Sciatic nerve (tissue), 2 donors: Measurements from ENCODE around the gene SLC25A2. TPM values are rescaled to one million over a fixed set of nuclear protein-coding genes. Genes with fewer than 3 reads are reported as not detected.
A peak's percentile ranks its signal among the peaks of the same experiment; 100 is the strongest.
"Not testable (repeated sequence)": the region's sequence is repeated elsewhere in the genome, so short reads cannot be mapped to it uniquely, and the experiment has no call there.

ENCODE experiments used
- ATAC-seq: fragments of 200-7000 bp; cut with Tn5 transposase; one replicate; pipeline ENCODE4 v1.9.1; 2020; ENCODE audit warnings: mild to moderate bottlenecking, moderate library complexity
- DNase-seq: peaks from one replicate; pipeline ENCODE4 v3.0.0-alpha.2; 2020; ENCODE audit warnings: low spot score
- intact Hi-C: fragments of 100-400 bp; cut with DNase I; formaldehyde crosslinking; loops from one replicate; pipeline ENCODE4 v1.14.2; 2022
- total RNA-seq: library from RNA; stranded (reverse); fragmentation: NEBNext Ultra II Directional; extraction: Animal tissue kit (Norgen Biotek cat#: 25700); gene quantifications from one replicate; pipeline ENCODE4 v1.2.1, GENCODE V29; 2021
- donor health status: DM: no; HTN: no; CAD: no.
- donor health status: DM: no; HTN: no; CAD: no.

Gene SLC25A2
- total RNA-seq = 1.4 TPM

DNA sequence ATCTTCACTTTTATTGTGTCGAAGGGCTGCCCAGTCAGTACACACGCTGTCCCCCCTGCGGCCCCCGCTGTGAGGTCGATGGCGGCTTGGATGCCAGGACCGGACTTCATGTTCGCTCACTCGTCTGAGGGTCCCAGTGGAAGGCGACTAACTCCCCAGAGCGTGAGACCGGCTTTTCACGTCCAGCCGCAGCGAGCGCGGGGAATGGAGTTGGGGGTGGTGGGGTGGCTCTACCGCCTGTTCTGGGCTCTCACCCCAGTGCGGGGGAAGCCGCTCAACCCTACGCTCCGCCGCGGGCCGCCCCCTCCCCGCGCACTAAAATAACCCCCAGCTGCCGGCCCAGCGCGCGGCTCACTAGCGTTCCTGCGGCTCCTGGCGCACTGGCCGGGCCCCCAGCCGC lies at the start of gene SLC25A2:
Gene SLC25A2 (minus strand): TSS at position 294 of the 400 bp plus-strand sequence. CDS start 184 bp downstream, at position 110.
- intact Hi-C loops = no loop called here
- DNase-seq = no peak
- no peak for ATAC-seq

DNA sequence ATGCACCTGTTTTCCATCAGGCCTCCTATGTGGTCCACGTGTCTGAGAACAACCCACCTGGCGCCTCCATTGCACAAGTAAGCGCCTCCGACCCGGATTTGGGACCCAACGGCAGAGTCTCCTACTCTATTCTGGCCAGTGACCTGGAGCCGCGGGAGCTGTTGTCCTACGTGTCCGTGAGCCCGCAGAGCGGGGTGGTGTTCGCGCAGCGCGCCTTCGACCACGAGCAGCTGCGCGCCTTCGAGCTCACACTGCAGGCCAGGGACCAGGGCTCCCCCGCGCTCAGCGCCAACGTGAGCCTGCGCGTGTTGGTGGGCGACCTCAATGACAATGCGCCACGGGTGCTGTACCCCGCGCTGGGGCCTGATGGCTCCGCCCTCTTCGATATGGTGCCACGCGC lies 47.7 kb upstream of the SLC25A2 start:
- ATAC-seq (no peak), DNase-seq (no peak)
- intact Hi-C loops = no loop called here

DNA sequence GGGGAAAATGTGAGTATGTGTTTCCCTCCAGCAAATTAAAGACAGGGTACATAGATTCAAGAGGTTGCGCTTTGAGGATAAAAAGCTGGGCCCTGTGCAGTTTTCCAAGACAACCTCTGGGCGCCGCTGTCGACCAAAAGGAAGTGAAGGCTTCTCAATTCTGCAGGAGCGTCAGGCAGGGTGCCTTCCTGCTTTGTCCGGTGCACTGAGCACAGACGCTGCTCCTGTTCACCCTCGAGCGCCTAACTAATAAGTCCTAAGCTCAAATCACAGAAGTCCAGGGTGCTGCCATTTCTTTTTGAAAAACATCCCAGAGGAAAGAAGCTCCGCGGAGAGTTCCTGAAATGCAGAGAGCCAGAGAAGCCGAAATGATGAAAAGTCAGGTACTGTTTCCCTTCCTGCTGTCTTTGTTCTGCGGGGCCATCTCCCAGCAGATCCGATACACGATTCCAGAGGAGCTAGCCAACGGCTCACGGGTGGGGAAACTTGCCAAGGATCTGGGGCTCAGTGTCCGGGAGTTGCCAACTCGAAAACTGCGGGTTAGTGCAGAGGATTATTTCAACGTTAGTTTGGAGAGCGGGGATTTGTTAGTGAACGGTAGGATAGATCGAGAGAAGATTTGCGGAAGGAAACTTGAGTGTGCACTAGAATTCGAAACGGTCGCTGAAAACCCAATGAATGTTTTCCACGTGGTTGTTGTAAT lies 46.2 kb upstream of the SLC25A2 start, which contains the start of gene PCDHGB1:
Gene PCDHGB1 (plus strand): TSS at position 183 of the 703 bp plus-strand sequence. CDS start 162 bp downstream, at position 345.
- no peak for DNase-seq
- intact Hi-C loops = no loop called here
- no peak for ATAC-seq

DNA sequence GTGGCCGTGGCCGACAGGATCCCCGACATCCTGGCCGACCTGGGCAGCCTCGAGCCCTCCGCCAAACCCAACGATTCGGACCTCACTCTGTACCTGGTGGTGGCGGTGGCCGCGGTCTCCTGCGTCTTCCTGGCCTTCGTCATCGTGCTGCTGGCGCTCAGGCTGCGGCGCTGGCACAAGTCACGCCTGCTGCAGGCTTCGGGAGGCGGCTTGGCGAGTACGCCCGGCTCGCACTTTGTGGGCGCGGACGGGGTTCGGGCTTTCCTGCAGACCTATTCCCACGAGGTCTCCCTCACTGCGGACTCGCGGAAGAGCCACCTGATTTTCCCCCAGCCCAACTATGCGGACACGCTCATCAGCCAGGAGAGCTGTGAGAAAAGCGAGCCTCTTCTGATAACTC lies 42.2 kb upstream of the SLC25A2 start:
- ATAC-seq, DNase-seq, intact Hi-C loops: not testable (repeated sequence)

DNA sequence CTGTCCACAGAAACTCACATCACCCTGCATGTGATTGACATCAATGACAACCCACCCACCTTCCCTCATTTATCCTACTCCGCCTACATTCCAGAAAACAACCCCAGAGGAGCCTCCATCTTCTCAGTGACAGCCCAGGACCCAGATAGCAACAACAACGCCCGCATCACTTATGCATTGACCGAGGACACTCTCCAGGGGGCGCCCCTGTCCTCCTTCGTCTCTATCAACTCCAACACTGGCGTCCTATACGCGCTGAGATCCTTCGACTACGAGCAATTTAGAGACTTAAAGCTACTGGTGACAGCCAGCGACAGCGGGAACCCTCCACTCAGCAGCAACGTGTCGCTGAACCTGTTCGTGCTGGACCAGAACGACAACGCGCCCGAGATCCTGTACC lies 41.5 kb upstream of the SLC25A2 start:
- ATAC-seq = no peak
- DNase-seq = no peak
- intact Hi-C loops = no loop called here

DNA sequence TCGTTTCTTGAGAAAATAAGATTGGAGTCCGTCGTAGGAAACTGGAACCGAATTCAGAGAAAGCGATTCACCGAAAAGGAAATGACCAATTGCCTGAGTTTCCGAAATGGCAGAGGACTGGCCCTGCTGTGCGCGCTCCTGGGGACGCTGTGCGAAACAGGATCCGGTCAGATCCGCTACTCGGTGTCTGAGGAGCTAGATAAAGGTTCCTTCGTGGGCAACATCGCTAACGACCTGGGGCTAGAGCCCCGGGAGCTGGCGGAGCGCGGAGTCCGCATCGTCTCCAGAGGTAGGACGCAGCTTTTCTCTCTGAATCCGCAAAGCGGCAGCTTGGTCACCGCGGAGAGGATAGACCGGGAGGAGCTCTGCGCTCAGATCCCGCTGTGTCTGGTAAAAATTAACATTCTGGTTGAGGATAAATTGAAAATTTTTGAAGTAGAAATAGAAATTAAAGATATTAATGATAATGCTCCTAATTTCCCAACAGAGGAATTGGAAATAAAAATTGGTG lies 40.2 kb upstream of the SLC25A2 start:
- DNase-seq (no peak), ATAC-seq (no peak)
- intact Hi-C loops = no loop called here

DNA sequence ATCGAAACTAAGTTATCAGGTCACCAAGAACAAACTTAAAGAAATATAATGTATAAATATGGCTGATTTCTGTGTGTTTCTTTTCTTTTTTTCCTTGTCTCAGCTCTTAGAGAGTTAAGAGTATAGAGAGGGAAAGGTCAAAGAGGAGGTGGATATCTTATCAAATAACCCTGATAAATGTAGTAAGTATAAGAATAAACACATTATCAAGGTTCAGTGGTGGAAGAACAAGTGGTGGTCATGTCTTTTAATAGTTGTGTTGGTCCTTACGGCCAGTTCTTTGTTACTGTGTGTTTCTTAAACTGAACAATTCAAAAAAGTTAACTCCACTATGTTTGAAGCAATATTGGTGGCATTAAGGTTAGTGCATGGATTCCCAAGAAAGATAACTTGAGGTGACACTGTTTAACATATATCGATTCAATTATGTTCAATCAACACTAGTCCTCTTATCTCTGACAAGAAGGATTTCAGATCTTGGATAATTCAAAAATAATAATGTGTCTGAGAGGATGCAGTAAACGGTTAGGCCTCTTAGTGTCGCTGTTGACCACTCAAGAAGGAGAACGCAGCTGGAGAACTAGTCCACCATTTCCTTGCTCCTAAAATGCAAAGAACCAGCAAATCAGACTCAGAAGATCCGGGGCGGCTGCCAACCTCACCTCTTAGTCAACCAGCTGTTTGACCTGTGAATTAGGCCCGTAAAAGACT lies 39.5 kb upstream of the SLC25A2 start, which contains the start of gene PCDHGA3:
Gene PCDHGA3 (plus strand): TSS at position 588 of the 711 bp plus-strand sequence. CDS start 205 bp downstream, outside the sequence.
- ATAC-seq (no peak), DNase-seq (no peak)
- intact Hi-C loops = no loop called here

DNA sequence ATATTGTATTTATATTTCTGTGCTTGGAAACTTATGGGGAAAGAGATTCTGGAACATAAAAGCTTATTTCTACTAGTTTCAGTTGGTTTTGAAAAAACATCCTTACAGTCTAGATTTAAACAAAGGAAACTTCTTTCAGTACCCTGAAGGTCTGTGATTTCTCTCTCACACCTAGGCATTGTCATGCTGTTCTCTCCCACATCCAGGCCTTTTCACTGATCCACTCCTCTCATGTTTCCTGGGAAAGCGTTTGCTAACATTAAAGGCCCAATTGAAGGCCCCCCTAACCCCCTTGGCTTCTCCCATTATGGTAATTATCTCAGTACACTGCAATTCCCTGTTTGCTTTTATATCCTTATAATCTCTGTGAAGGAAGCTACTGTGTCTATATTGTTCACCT lies 38.9 kb upstream of the SLC25A2 start:
- intact Hi-C loops = no loop called here
- DNase-seq = no peak
- ATAC-seq = no peak

DNA sequence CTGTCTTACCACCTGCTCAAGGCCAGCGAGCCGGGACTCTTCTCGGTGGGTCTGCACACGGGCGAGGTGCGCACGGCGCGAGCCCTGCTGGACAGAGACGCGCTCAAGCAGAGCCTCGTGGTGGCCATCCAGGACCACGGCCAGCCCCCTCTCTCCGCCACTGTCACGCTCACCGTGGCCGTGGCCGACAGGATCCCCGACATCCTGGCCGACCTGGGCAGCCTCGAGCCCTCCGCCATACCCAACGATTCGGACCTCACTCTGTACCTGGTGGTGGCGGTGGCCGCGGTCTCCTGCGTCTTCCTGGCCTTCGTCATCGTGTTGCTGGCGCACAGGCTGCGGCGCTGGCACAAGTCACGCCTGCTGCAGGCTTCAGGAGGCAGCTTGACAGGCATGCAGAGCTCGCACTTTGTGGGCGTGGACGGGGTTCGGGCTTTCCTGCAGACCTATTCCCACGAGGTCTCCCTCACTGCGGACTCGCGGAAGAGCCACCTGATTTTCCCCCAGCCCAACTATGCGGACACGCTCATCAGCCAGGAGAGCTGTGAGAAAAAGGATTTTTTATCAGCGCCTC lies 37.0 kb upstream of the SLC25A2 start:
- ATAC-seq, intact Hi-C loops, DNase-seq: not testable (repeated sequence)

DNA sequence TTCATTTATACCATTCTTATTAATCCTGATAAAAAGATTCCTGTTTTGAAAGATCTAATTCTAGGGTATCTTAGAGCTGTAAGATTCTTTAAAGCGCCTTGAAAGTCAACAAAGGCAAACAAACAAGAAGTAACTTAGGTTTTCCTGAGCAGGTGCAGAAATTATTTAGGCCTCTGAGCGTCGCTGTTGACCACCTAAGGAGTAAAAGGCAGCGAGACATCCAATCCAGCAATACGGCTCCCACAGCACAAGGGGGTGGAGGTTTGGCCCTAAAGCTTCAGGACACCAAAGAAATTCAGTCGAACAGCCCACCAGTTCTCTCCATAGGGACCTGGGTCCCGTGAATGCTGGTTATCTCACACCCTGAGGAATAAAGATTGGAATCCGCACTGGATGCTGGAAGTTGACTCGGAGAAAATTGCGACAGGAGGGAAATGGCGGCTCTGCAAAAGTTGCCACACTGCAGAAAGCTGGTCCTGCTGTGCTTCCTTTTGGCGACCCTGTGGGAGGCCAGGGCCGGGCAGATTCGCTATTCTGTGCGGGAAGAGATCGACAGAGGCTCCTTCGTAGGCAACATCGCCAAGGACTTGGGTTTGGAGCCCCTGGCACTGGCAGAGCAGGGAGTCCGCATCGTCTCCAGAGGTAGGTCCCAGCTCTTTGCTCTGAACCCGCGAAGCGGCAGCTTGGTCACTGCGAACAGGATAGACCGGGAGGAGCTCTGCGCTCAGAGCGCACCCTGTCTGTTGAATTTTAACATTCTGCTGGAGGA lies 34.9 kb upstream of the SLC25A2 start, which contains the start of gene PCDHGA2:
Gene PCDHGA2 (plus strand): TSS at position 223 of the 769 bp plus-strand sequence.
- intact Hi-C loops = no loop called here
- DNase-seq (no peak), ATAC-seq (peak; percentile 90)

DNA sequence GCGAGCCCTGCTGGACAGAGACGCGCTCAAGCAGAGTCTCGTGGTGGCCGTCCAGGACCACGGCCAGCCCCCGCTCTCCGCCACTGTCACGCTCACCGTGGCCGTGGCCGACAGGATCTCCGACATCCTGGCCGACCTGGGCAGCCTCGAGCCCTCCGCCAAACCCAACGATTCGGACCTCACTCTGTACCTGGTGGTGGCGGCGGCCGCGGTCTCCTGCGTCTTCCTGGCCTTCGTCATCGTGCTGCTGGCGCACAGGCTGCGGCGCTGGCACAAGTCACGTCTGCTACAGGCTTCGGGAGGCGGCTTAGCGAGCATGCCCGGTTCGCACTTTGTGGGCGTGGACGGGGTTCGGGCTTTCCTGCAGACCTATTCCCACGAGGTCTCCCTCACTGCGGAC lies 28.7 kb upstream of the SLC25A2 start:
- intact Hi-C loops, DNase-seq, ATAC-seq: not testable (repeated sequence)

DNA sequence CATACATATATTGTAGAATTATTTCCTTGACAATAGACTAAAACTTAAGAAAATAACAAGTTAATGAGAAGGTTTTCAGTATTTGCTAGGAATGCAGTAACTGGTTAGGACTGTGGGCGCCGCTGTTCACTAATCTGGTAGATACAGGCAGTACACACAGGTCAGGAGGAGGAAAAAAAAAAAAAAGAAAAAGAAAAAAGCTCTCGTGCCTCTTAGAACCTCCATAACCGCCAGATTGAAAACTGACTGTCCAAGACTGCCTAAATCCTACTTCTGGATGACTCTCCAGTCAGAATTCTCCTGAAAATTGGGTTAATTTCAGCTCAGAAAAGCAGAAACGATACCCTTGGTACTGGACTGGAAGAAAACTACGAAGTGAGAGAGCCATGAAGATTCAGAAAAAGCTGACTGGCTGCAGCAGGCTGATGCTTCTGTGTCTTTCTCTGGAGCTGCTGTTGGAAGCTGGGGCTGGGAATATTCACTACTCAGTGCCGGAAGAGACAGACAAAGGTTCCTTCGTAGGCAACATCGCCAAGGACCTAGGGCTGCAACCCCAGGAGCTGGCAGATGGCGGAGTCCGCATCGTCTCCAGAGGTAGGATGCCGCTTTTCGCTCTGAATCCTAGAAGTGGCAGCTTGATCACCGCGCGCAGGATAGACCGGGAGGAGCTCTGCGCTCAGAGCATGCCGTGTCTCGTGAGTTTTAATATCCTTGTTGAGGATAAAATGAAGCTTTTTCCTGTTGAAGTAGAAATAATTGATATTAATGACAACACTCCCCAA lies 26.6 kb upstream of the SLC25A2 start, which contains the start of gene PCDHGA1:
Gene PCDHGA1 (plus strand): TSS at position 216 of the 782 bp plus-strand sequence.
- intact Hi-C loops = no loop called here
- DNase-seq (no peak), ATAC-seq (no peak)

DNA sequence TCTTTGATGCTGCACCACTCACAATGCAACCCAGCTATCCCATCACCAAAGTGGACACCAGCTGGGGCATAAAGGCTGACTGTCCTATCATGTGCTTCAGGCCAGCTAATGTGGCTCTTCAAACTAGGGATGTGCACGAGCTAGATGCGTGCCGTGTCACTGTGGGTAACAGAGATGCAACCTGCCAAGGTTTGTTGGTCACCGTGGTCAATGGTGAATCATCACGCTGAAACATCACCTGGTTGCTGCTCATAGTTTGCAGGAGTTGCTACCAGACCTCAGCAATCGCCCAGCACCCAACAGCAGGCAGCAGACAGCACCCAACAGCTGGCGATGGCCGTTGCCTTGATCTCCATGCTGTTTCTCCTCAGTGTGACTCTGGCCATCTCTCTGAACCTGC lies 24.4 kb upstream of the SLC25A2 start:
- ATAC-seq (no peak), DNase-seq (no peak)
- intact Hi-C loops = no loop called here

DNA sequence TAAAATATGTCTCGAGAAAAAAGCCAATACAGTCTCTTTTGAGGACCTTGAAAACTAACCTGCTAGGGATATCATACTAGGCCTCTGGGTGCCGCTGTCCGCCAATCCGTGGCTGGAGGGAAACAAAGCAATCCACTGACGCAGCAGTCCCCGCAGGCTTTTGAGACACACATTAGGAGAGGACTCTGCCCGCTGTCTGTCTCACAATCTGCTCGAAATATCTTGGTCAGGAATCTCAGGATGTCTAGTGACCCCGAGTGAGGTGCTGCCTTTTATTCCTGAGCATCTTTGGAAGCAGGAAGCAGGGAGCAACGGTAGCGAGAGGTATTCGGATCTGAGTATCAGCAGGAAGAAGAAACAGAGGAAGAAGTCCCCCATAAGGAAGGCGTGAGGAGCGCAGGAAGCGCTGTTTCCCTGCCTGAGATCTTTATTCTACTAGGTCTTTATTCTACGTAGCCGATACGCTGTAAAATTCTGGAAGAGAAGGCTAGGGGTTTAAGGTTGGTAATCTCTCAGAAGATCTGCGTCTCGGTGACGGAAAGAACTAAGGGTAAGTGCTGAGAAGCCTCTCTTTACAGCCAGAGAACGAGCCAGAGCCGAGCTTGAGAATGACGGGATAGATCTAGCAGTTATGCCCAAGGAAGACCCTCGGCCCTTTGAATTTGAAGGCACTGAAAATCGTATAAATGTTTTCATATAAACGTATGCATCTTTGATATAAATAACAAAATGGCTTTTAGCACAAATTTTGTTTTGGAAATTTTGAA lies 22.4 kb upstream of the SLC25A2 start:
- intact Hi-C loops = no loop called here
- peak; percentile 88 for ATAC-seq

DNA sequence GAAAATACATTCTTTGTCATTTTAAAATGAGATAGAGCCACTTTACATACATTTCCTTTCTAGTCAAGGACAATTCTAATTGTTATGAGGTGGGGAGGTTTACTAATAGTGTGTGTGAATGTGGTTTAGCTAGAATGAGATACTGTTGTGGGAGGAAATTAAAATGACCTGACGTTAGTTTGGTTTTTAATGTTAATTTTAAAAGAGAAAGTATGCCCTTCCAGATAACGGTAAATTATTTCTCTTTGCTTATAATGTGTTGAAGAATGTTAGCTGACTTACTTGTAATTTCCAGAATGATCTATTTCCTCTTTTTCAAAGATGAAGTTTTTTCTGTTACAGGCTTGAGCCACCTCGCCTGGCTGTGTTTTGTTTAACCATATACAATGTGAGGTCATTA lies 18.4 kb upstream of the SLC25A2 start:
- no peak for DNase-seq
- intact Hi-C loops = loop anchor here (5.0 kb wide), 1 partner anchor 235 kb away; no protein-coding TSS in a partner anchor
- ATAC-seq = no peak

More for the DNA sequence above, 22.4 kb upstream of the SLC25A2 start:
- peak; percentile 75 for DNase-seq

DNA sequence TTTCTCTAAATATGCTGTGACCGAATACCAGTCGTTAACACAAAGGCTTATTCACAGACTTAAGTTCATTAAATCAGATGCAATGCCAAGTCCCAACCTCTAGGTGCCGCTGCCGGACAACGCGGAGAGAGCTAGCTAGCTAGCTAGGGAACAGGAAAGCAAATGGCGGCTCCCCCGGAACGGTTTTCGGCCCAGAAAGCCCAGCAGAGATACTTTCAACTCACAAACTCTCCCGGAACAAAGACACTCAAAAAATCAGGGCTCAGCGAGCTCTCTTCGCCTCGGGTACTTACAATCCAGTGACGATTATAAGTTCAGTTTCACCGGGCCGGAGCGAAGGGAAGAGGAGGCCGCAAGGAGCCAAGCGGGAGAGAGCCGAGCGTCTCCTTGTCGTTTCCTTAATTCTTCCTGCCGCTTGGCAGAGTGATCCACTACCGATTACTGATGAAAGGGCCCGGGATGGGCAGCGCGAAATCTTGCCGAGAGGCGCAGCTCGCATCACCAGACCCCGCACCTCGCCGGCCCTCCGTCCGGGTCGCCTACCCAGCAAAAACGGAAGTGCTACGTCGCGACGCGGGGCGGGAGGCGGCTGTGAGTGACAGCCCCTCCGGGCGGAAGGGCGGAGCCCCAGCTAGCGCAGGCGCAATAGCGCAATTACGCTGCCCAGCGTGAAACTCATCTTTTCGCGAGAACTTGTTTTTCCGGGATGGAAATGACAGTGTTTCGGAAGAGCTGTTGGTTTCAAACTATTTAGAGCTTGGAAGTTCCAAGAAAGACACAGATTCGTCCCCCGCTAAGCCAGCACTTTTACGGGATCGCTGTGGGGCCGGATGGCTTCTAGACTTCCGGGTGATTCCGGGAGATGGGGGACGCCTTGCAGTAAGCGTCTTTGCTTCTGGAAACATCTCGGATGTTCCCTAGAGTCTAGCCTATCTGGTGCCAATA lies 16.6 kb upstream of the SLC25A2 start, which contains the start of gene TAF7:
Gene TAF7 (minus strand): TSS at position 560 of the 945 bp plus-strand sequence. CDS start 740 bp downstream, outside the sequence.
- DNase-seq = peak; percentile 95
- intact Hi-C loops = loop anchor here (5.0 kb wide), 1 partner anchor 237 kb away; no protein-coding TSS in a partner anchor
- peak; percentile 100 for ATAC-seq
